Superior temporal gyrus (tissue), 1 donor: Measurements from ENCODE around the gene CDH5.
"Not testable (repeated sequence)": the region's sequence is repeated elsewhere in the genome, so short reads cannot be mapped to it uniquely, and the experiment has no call there.

ENCODE experiments used
- DNase-seq: peaks from one replicate; pipeline ENCODE4 v3.0.0-alpha.2; 2016; ENCODE audit errors: extremely low spot score

The CDH5 gene

GRCh38 chr16:66435896-66436295 lies 69.4 kb downstream of the CDH5 start:
- DNase-seq = no peak

DNA sequence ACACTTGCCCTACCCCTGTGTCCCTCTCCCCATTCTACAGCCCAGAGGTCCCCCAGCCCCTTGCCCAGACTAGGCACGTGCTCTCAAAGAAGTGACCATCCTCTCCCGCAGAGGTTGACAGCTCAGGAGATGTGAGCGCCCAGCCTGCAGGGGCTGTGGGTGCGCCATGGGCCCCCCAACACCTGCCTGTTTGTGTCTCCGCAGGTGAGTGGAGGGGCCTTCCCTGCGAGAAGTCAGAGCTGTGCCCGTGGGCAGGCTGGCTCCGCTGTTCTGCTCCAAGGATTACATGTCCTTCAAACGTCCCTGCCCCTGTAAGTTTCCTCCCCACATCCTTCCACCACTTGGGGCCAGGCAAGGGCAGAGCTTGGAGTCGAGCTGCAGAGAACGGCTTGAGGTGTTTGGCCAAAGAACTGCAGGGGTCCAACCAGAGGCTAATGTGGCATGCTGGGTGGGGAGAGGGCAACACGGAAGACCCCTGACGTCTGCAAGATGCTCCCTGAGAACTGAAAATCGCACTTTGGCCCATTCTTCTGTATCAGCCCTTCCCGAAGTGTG lies 71.0 kb downstream of the CDH5 start:
- no peak for DNase-seq

- no peak for DNase-seq
Measured at GRCh38 chr16:66438536-66438935, 72.0 kb downstream of the CDH5 start.

DNA sequence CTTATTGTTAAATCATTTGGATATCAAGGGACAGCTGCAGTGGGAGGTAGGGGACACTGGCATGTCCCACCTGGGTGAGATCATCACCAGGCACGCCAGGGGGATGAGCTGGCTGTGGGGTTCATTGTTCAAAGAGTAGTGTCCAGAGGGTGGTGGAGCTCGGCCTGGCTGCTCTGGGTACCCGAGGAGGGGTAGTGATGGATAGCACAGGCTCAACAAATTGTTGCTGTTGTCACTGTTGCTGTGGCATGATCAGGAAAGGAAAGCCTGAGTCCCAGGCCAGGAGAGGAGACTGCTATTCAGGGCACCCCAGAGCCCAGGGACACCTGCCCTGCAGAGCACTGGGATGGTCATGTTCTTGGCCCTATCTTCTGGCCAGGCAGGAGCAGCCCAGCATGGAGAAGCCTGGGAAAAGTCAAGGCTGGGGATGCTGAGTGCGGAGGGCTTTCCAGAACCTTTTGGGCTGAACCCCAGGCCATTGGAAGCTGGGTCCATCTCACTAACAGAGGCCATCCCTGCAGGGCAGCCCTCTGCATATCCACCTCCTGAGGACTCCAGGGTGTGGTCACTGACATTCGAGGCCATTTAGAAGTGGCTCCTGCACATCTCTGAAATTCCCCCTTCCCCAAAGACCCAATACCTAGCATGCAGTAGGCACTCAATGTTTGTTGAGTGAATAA lies 72.7 kb downstream of the CDH5 start:
- DNase-seq = no peak

DNA sequence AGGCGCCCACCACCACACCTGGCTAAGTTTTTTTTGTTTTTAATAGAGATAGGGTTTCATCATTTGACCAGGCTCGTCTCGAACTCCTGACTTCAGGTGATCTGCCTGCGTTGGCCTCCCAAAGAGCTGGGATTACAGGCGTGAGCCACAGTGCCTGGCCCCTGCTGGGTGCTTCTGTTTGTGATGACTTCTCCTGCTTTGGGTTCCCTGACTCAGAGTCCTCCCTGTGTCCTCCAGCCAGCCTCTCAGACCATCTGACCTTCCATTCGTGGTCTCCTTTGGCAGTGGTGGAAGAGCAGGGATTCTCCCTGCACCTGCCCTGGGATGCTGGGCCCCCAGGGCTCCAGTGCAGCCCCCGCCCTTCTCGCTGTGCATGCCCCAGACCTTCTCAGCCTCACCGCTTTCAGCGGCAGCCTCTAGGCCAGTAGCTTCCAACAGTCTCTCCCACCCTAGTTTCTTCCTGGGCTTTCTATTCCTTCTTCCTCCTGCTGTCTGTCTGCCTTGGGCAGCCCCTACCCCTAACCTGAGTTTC lies 73.8 kb downstream of the CDH5 start:
- no peak for DNase-seq

- DNase-seq = no peak
Measured at GRCh38 chr16:66440970-66441369, 74.5 kb downstream of the CDH5 start.

- DNase-seq = no peak
Measured at GRCh38 chr16:66441586-66442375, 75.3 kb downstream of the CDH5 start.

- no peak for DNase-seq
Measured at GRCh38 chr16:66442502-66443268, 76.2 kb downstream of the CDH5 start.

DNA sequence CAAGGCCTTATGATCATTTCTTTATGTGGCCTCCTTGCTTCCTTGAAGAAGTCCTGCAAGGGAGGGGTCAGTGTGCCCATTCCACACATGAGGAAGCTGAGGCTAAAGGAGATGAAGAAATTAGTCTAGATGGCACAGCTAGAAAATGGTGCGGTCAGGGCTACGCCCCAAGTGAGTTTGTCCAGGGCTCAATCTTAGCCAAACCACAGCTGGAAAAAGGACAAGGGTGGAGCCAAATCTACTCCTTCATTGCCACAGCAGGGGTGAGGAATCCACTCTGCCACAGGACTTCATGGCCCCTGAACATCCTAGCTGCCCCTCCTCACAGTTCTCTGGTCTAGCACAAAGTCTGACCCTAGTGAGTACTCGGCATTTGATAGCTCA lies 76.8 kb downstream of the CDH5 start:
- no peak for DNase-seq

DNA sequence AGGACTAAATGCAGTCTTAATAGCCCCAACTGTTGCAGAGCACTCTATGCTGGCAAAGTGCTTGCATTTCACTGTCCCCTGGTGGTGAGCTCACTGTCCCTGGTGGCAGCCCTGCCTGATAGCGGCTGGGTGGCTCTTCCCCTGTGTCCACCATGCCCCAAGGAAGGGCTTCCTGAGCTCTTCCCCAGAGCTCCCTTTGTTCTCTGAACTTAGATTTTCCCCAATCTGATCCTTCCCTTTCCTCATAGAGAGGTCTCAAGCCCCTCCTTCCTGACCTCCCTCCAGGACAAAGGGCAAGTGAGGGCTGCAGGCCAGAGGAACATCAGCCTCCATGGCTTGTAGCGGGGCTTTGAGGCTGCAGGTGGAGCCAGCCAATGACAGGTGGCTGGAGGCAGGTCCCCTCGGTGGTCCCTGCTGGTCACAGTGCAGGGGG lies 77.6 kb downstream of the CDH5 start:
- DNase-seq = no peak

DNA sequence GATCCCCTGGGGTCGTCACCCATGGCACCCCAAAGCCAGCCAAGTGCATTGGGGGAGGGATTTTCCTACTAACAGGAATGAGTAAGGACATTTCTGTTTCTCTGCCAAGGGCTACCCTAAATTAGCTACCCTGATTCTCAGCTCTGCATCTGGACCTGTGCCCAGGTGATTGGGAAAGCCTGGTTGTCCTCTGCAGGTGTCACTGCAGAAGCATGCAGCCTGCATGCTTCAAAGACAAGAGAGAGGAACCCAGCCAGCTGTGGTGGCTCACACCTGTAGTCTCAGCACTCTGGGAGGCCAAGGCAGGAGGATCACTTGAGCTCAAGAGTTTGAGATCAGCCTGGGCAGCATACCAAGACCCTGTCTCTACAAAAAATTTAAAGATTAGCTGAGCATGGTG lies 80.2 kb downstream of the CDH5 start:
- DNase-seq = no peak

- DNase-seq = no peak
Measured at GRCh38 chr16:66447491-66447890, 81.0 kb downstream of the CDH5 start.

DNA sequence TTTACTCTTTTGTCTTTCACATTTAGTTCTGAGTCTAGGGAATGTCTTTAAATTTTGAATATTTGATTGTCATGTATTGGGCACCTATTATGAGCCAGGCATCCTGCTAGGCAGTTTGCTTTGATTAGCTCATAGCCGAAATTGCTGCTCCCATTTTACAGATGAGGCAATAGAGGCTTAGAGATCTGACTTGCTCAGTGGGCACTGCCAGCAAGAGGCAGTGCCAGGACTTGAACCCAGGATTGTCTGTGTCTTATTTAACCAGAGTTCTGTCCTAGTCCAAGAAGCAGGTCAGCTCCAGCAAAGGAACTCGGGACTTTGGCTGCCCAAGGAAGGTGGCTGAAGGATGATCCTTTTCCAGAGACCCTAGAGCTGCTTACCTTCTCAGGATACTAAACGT lies 85.1 kb downstream of the CDH5 start:
- DNase-seq = no peak

GRCh38 chr16:66453230-66453629 lies 86.7 kb downstream of the CDH5 start:
- not testable (repeated sequence) for DNase-seq
